Kidney (tissue), 14 donors: ENCODE data around the gene PLXNA2. TPM values are rescaled to one million over a fixed set of nuclear protein-coding genes. Genes with fewer than 3 reads are reported as not detected.

ENCODE experiments used
- DNase-seq, 5 donors: peaks; one replicate each; pipeline ENCODE4 v3.0.0-alpha.2; 2013 to 2020
- FAIRE-seq: peaks from 2 replicates; lab custom pipeline; 2012; peaks lifted over from hg19 to GRCh38; lab: Jason Lieb, UNC
- H3K27ac ChIP-seq, 2 donors: one replicate each; pipeline ENCODE4 v1.7.0; 2013; ENCODE audit warnings: low read depth in 2 of 2, low read length in 2 of 2, inconsistent platforms in 1 of 2
- H3K27me3 ChIP-seq: one replicate; pipeline ENCODE4 v1.7.1; 2013; ENCODE audit warnings: low read length, inconsistent platforms; ENCODE audit not compliant: control insufficient read depth, insufficient read depth
- H3K36me3 ChIP-seq, 3 donors: one replicate each; pipeline versions ENCODE4 v1.7.0 to v1.7.1; 2013; ENCODE audit warnings: low read length in 3 of 3, control low read depth in 1 of 3, inconsistent platforms in 1 of 3; ENCODE audit not compliant: insufficient read depth in 3 of 3, control insufficient read depth in 2 of 3
- H3K4me1 ChIP-seq, 3 donors: one replicate each; pipeline versions ENCODE4 v1.7.0 to v1.7.1; 2013; ENCODE audit warnings: low read length in 3 of 3, inconsistent platforms in 1 of 3, low read depth in 1 of 3; ENCODE audit not compliant: control insufficient read depth in 2 of 3, insufficient read depth in 2 of 3
- H3K4me3 ChIP-seq, 3 donors: one replicate each; pipeline versions ENCODE4 v1.7.0 to v1.8.1; 2013; ENCODE audit warnings: low read length in 3 of 3, control low read depth in 1 of 3, inconsistent platforms in 1 of 3
- H3K9ac ChIP-seq, 3 donors: one replicate each; pipeline versions ENCODE4 v1.7.0 to v1.7.1; 2013; ENCODE audit warnings: low read length in 3 of 3, control low read depth in 1 of 3, inconsistent platforms in 1 of 3
- H3K9me3 ChIP-seq, 3 donors: one replicate each; pipeline versions ENCODE4 v1.7.0 to v1.7.1; 2013; ENCODE audit warnings: low read length in 3 of 3, control low read depth in 1 of 3, inconsistent platforms in 1 of 3; ENCODE audit not compliant: control insufficient read depth in 2 of 3, insufficient read depth in 1 of 3
- intact Hi-C: fragments of 100-400 bp; cut with DNase I; formaldehyde crosslinking; loops from one replicate; pipeline ENCODE4 v1.11.1; 2022
- polyA plus RNA-seq: library from polyadenylated mRNA; stranded (reverse); fragments of 350-450 nt; fragmentation: Illumina TruSeq; extraction: RNeasy Lipid Tissue Mini Kit (QIAGEN cat#74804); gene quantifications from one replicate; pipeline ENCODE4 v1.2.3, GENCODE V29; 2014; ENCODE audit warnings: low read depth, low replicate concordance; ENCODE audit not compliant: insufficient read depth
- total RNA-seq: library from RNA; stranded (reverse); fragmentation: NEBNext Ultra II Directional; extraction: Animal tissue kit (Norgen Biotek cat#: 25700); gene quantifications from one replicate; pipeline ENCODE4 v1.2.1, GENCODE V29; 2021
- TF ChIP-seq, protein P1 (sequence below): IDR thresholded peaks from 3 replicates; pipeline ENCODE4 v1.5.1; 2012; ENCODE audit warnings: mild to moderate bottlenecking, moderate library complexity, borderline replicate concordance; ENCODE audit not compliant: insufficient read depth; ENCODE audit errors: extremely low read depth
- donor health status: control.
- donor health status: control.
- donor health status: control.
- donor health status: control.
- donor health status: control.
- donor health status: DM: yes; HTN: yes; CAD: no.
- donor health status: Normal renal cell carcinoma (clear cell type).

PLXNA2 gene
- total and polyA plus RNA-seq, 2 donors from 2014 or later, result 2.4 to 27.9 TPM

DNA sequence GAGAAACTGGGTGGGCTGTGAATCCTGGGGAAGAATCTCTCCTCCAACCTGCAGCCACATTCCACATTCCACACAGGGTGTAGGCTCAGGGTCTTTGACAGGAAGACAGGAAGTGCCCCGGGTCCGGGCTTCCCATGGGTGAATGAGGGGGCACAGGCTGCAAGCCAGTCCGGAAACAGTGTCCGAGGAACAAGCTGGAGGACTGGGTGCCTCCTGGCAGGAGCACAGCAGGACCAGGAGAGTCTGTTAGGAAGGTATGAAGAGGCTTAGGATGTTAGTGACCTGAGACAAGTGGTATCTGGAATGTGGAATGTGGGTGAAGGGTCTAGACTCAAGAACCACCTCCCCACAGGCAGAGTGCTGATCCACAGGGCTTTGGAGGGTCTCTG lies 212.3 kb downstream of the PLXNA2 start:
- DNase-seq (peak in 1 of 5 donors; percentile 27), FAIRE-seq (no peak)
- H3K4me1 ChIP-seq, result peaks cover 0 to 5% (median 2%) of the 10 kb centered on the region in 3 donors
- intact Hi-C loops, result no loop called here
- peaks cover 0 to 16% (median 14%) of the 10 kb centered on the region in 3 donors for H3K36me3 ChIP-seq
- H3K27ac ChIP-seq, result no peak overlapping the region
- no peaks in the 10 kb centered on the region for H3K27me3 ChIP-seq
- no peaks in the 10 kb centered on the region for H3K9me3 ChIP-seq
- TF ChIP-seq, protein P1, sequence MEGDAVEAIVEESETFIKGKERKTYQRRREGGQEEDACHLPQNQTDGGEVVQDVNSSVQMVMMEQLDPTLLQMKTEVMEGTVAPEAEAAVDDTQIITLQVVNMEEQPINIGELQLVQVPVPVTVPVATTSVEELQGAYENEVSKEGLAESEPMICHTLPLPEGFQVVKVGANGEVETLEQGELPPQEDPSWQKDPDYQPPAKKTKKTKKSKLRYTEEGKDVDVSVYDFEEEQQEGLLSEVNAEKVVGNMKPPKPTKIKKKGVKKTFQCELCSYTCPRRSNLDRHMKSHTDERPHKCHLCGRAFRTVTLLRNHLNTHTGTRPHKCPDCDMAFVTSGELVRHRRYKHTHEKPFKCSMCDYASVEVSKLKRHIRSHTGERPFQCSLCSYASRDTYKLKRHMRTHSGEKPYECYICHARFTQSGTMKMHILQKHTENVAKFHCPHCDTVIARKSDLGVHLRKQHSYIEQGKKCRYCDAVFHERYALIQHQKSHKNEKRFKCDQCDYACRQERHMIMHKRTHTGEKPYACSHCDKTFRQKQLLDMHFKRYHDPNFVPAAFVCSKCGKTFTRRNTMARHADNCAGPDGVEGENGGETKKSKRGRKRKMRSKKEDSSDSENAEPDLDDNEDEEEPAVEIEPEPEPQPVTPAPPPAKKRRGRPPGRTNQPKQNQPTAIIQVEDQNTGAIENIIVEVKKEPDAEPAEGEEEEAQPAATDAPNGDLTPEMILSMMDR, result no peak
- H3K4me3 ChIP-seq, result no peak overlapping the region
- no peak overlapping the region for H3K9ac ChIP-seq

- FAIRE-seq, result no peak
These were observed 212.8 kb downstream of the PLXNA2 start for GRCh38 chr1:208031316-208031931.

GRCh38 chr1:208030288-208031091 lies 213.7 kb downstream of the PLXNA2 start:
- FAIRE-seq (no peak), DNase-seq (peak in 4 of 5 donors; percentile 56 to 93 (median 76))
- Histone ChIP-seq H3K4me3 (no peak overlapping the region), H3K36me3 (peaks cover 0 to 16% (median 14%) of the 10 kb centered on the region in 3 donors), H3K9ac (no peak overlapping the region), H3K27ac (peak overlapping the region in 1 of 2 donors; percentile 49), H3K4me1 (peaks cover 0 to 5% (median 2%) of the 10 kb centered on the region in 3 donors), H3K9me3 (no peaks in the 10 kb centered on the region), H3K27me3 (no peaks in the 10 kb centered on the region)
- intact Hi-C loops, result no loop called here
- TF ChIP-seq, protein P1, result no peak

More at GRCh38 chr1:208031316-208031931, 212.8 kb downstream of the PLXNA2 start:
- Histone ChIP-seq H3K4me1 (peaks cover 0 to 5% (median 2%) of the 10 kb centered on the region in 3 donors), H3K36me3 (peaks cover 0 to 16% (median 14%) of the 10 kb centered on the region in 3 donors), H3K27me3 (no peaks in the 10 kb centered on the region), H3K4me3 (no peak overlapping the region), H3K9ac (no peak overlapping the region), H3K9me3 (no peaks in the 10 kb centered on the region), H3K27ac (no peak overlapping the region)
- TF ChIP-seq, protein P1, result no peak
- peak in 1 of 5 donors; percentile 48 for DNase-seq
- intact Hi-C loops, result no loop called here
